Uterus (tissue), 4 donors: Measurements from ENCODE around the gene CLGN. TPM values are rescaled to one million over a fixed set of nuclear protein-coding genes. Genes with fewer than 3 reads are reported as not detected.
A peak's percentile ranks its signal among the peaks of the same experiment; 100 is the strongest.

ENCODE experiments used
- DNase-seq, 2 donors: peaks; one replicate each; pipeline ENCODE4 v3.0.0-alpha.2; 2019 to 2020
- H3K27ac ChIP-seq, 2 donors: fragments of 200-600 bp; sonication (generic); 1 replicate in 1 of 2; 2 replicates in 1 of 2; pipeline ENCODE4 v1.5.1; 2016 to 2018
- H3K27me3 ChIP-seq, 2 donors: fragments of 200-600 bp; sonication (generic); one replicate each; pipeline ENCODE4 v1.5.1; 2018 to 2019; ENCODE audit warnings: control low read depth in 1 of 2
- H3K36me3 ChIP-seq, 2 donors: fragments of 200-600 bp; sonication (generic); one replicate each; pipeline ENCODE4 v1.5.1; 2019; ENCODE audit warnings: control low read depth in 1 of 2
- H3K4me1 ChIP-seq, 2 donors: fragments of 200-600 bp; sonication (generic); one replicate each; pipeline ENCODE4 v1.5.1; 2018 to 2019; ENCODE audit warnings: control low read depth in 1 of 2
- H3K4me3 ChIP-seq, 2 donors: fragments of 200-600 bp; sonication (generic); 1 replicate in 1 of 2; 2 replicates in 1 of 2; pipeline ENCODE4 v1.5.1; 2018 to 2019; ENCODE audit warnings: mild to moderate bottlenecking in 1 of 2
- H3K9me3 ChIP-seq, 2 donors: fragments of 200-600 bp; sonication (generic); one replicate each; pipeline ENCODE4 v1.5.1; 2019; ENCODE audit warnings: control low read depth in 1 of 2
- POLR2A ChIP-seq, 2 donors: fragments of 450-650 bp; IDR thresholded peaks; one replicate each; pipeline ENCODE4 v1.6.1; 2016; ENCODE audit warnings: antibody characterized with exemption in 2 of 2, mild to moderate bottlenecking in 1 of 2, moderate library complexity in 1 of 2
- intact Hi-C: fragments of 100-400 bp; cut with DNase I; formaldehyde crosslinking; loops from one replicate; pipeline ENCODE4 v1.15.1; 2023; ENCODE audit warnings: low total_unique reads
- total RNA-seq, 4 donors: library from RNA; depleted of rRNA in 3 of 4; stranded (reverse); fragments of >200 nt in 3 of 4; gene quantifications; one replicate each; pipeline versions ENCODE4 v1.1.0 to v1.2.4, GENCODE V29; 2014 to 2023
- TF ChIP-seq, protein P1 (sequence below), 4 experiments: fragments of 200-600 bp in 2 of 4; fragments of 450-650 bp in 2 of 4; sonication (generic) in 2 of 4; IDR thresholded peaks; one replicate each; pipeline ENCODE4 v1.5.1; 2016 to 2019; ENCODE audit warnings: antibody characterized with exemption in 4 of 4, mild to moderate bottlenecking in 2 of 4, moderate library complexity in 1 of 4
- donor health status: DM: yes; HTN: yes; CAD: no.

Gene CLGN
- total RNA-seq, 4 donors from 2014 or later, result under 0.01 to 4.5 (median 3.2) TPM; not detected in 1

DNA sequence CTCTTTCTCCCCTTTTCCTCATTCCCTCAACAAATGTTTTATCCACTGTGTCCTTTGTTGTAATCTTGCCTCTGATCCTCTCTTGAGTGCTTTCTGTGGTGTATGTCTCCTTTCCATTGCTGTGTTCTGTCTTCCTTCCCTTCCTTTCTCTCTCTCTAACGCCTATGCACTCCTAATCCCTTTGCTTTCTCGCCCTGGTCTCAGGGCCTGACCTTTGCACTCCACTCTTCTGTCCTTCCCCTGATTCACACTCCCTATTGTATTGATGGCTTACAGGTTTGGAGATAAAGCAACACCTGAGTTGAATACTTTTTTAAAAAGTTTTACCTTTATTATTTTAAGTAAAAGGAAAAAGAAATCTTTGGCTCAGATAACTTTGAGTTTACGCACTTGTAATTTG, 69.6 kb downstream of the CLGN start:
- no peak for TF ChIP-seq POLR2A (IDR thresholded peaks at IDR 0.05)
- TF ChIP-seq, protein P1, sequence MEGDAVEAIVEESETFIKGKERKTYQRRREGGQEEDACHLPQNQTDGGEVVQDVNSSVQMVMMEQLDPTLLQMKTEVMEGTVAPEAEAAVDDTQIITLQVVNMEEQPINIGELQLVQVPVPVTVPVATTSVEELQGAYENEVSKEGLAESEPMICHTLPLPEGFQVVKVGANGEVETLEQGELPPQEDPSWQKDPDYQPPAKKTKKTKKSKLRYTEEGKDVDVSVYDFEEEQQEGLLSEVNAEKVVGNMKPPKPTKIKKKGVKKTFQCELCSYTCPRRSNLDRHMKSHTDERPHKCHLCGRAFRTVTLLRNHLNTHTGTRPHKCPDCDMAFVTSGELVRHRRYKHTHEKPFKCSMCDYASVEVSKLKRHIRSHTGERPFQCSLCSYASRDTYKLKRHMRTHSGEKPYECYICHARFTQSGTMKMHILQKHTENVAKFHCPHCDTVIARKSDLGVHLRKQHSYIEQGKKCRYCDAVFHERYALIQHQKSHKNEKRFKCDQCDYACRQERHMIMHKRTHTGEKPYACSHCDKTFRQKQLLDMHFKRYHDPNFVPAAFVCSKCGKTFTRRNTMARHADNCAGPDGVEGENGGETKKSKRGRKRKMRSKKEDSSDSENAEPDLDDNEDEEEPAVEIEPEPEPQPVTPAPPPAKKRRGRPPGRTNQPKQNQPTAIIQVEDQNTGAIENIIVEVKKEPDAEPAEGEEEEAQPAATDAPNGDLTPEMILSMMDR (IDR thresholded peaks at IDR 0.05), result no peak
- Histone ChIP-seq H3K27ac (no peak overlapping the region), H3K27me3 (no peaks in the 10 kb centered on the region), H3K36me3 (no peaks in the 10 kb centered on the region), H3K4me3 (no peak overlapping the region), H3K4me1 (no peaks in the 10 kb centered on the region), H3K9me3 (no peaks in the 10 kb centered on the region)
- no peak for DNase-seq
- intact Hi-C loops, result no loop called here

DNA sequence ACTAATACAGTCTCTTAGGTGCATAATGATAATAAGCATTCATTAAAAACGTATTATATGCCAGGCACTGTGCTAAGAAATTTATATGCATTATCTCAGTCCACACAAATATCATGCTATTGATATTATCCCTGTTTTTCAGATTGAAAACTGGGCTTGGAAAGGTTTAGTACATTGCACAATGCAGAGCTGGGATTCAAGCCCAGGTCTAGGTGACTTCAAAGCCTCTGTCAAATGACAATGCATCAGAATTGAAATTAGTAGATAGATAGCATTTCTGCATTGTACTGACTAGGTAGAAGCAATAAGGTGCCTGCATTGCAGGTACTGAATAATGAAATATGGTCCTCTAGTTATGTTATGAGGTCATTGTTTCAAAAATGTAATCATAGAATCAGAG, 72.2 kb downstream of the CLGN start:
- Histone ChIP-seq H3K27me3 (no peaks in the 10 kb centered on the region), H3K36me3 (no peaks in the 10 kb centered on the region), H3K4me3 (no peak overlapping the region), H3K27ac (no peak overlapping the region), H3K4me1 (no peaks in the 10 kb centered on the region), H3K9me3 (no peaks in the 10 kb centered on the region)
- TF ChIP-seq, protein P1 (IDR thresholded peaks at IDR 0.05), result no peak
- TF ChIP-seq POLR2A (IDR thresholded peaks at IDR 0.05), result no peak
- DNase-seq, result no peak
- intact Hi-C loops, result no loop called here

- H3K36me3 ChIP-seq, result no peaks in the 10 kb centered on the region
- TF ChIP-seq, protein P1 (IDR thresholded peaks at IDR 0.05), result no peak
- TF ChIP-seq POLR2A (IDR thresholded peaks at IDR 0.05), result no peak
- no peaks in the 10 kb centered on the region for H3K4me1 ChIP-seq
- H3K4me3 ChIP-seq, result no peak overlapping the region
- no peaks in the 10 kb centered on the region for H3K27me3 ChIP-seq
- no peaks in the 10 kb centered on the region for H3K9me3 ChIP-seq
- DNase-seq, result no peak
- peak overlapping the region in 1 of 2 donors; percentile 26 for H3K27ac ChIP-seq
- intact Hi-C loops, result no loop called here
These were observed 73.7 kb downstream of the CLGN start for GRCh38 chr4:140353786-140354185.

GRCh38 chr4:140351093-140352075, 76.1 kb downstream of the CLGN start:
- DNase-seq, result no peak
- intact Hi-C loops, result no loop called here
- no peak for TF ChIP-seq POLR2A (IDR thresholded peaks at IDR 0.05)
- TF ChIP-seq, protein P1 (IDR thresholded peaks at IDR 0.05), result no peak
- no peaks in the 10 kb centered on the region for H3K27me3 ChIP-seq
- H3K4me3 ChIP-seq, result no peak overlapping the region
- no peaks in the 10 kb centered on the region for H3K4me1 ChIP-seq
- H3K36me3 ChIP-seq, result no peaks in the 10 kb centered on the region
- H3K27ac ChIP-seq, result no peak overlapping the region
- no peaks in the 10 kb centered on the region for H3K9me3 ChIP-seq

DNA sequence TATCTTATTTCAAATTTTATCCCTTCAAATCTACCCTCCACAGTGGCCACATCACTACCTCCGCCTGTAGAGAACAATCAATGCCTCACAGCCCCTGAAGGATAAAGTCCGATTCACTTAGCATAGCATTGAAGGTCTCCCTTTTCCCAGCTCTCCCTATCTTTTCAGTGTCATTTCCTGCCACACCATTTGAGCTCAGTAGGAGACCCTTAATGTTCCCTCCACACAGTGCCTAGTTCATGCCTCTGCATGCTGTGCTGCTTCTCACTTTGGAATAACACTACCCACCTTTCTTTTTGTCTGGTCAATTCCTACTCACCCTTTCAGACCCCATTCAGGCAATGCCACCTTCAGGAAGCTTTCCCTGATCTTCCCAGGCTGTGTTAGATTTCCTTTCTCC, 77.6 kb downstream of the CLGN start:
- no peaks in the 10 kb centered on the region for H3K27me3 ChIP-seq
- no peaks in the 10 kb centered on the region for H3K36me3 ChIP-seq
- no peak for DNase-seq
- no peaks in the 10 kb centered on the region for H3K9me3 ChIP-seq
- no peak for TF ChIP-seq POLR2A (IDR thresholded peaks at IDR 0.05)
- TF ChIP-seq, protein P1 (IDR thresholded peaks at IDR 0.05), result no peak
- no peak overlapping the region for H3K27ac ChIP-seq
- intact Hi-C loops, result no loop called here
- H3K4me3 ChIP-seq, result no peak overlapping the region
- H3K4me1 ChIP-seq, result no peaks in the 10 kb centered on the region
